SKM-1 treated with dmso at 0.1 percent for 144 hours (cell line): ENCODE results near the gene OCA2.
A peak's percentile ranks its signal among the peaks of the same experiment; 100 is the strongest.
"Not testable (repeated sequence)": the region's sequence is repeated elsewhere in the genome, so short reads cannot be mapped to it uniquely, and the experiment has no call there.

Experiments used
- DNase-seq: peaks from one replicate; lab custom pipeline; 2025; ENCODE audit not compliant: unreplicated experiment; lab: John Stamatoyannopoulos, UW

OCA2 gene

GRCh38 chr15:27958911-27959578 lies 140.1 kb downstream of the OCA2 start:
- DNase-seq = peak; percentile 21

- no peak for DNase-seq
These were observed 142.8 kb downstream of the OCA2 start for GRCh38 chr15:27956285-27956684.

- no peak for DNase-seq
These were observed 144.0 kb downstream of the OCA2 start for GRCh38 chr15:27955087-27955486.

- not testable (repeated sequence) for DNase-seq
These were observed 146.5 kb downstream of the OCA2 start for GRCh38 chr15:27952593-27952992.

- no peak for DNase-seq
These were observed 147.8 kb downstream of the OCA2 start for GRCh38 chr15:27951191-27951890.

- DNase-seq = no peak
These were observed 150.0 kb downstream of the OCA2 start for GRCh38 chr15:27949089-27949488.

- DNase-seq = no peak
These were observed 159.9 kb downstream of the OCA2 start for GRCh38 chr15:27939246-27939645.

GRCh38 chr15:27937851-27938250 lies 161.3 kb downstream of the OCA2 start:
- no peak for DNase-seq

- DNase-seq = no peak
These were observed 163.0 kb downstream of the OCA2 start for GRCh38 chr15:27936164-27936563.

- DNase-seq = no peak
These were observed 163.8 kb downstream of the OCA2 start for GRCh38 chr15:27935328-27935727.

GRCh38 chr15:27934782-27935181 lies 164.3 kb downstream of the OCA2 start:
- DNase-seq = no peak

GRCh38 chr15:27933562-27933961 lies 165.6 kb downstream of the OCA2 start:
- no peak for DNase-seq

- no peak for DNase-seq
These were observed 166.5 kb downstream of the OCA2 start for GRCh38 chr15:27932600-27932999.

- DNase-seq = no peak
These were observed 170.7 kb downstream of the OCA2 start for GRCh38 chr15:27928386-27928785.

GRCh38 chr15:27912283-27912682 lies 186.8 kb downstream of the OCA2 start:
- DNase-seq = no peak

- DNase-seq = no peak
These were observed 192.3 kb downstream of the OCA2 start for GRCh38 chr15:27906802-27907201.

GRCh38 chr15:27903405-27903804 lies 195.7 kb downstream of the OCA2 start:
- DNase-seq = no peak

- DNase-seq = no peak
These were observed 196.3 kb downstream of the OCA2 start for GRCh38 chr15:27902680-27903385.

GRCh38 chr15:27899583-27900285 lies 199.4 kb downstream of the OCA2 start:
- no peak for DNase-seq

- DNase-seq = no peak
These were observed 201.6 kb downstream of the OCA2 start for GRCh38 chr15:27897481-27897880.

GRCh38 chr15:27894645-27895044 lies 204.5 kb downstream of the OCA2 start:
- DNase-seq = no peak
